Colonic mucosa (tissue), 4 donors: ENCODE results near the gene VPS33B. TPM values are rescaled to one million over a fixed set of nuclear protein-coding genes. Genes with fewer than 3 reads are reported as not detected.

Experiments used
- DNase-seq: peaks from one replicate; pipeline ENCODE4 v3.0.0-alpha.2; 2020
- H3K27ac ChIP-seq: fragments of 200-600 bp; one replicate; pipeline ENCODE4 v1.8.0; 2021
- H3K27me3 ChIP-seq: fragments of 200-600 bp; one replicate; pipeline ENCODE4 v1.8.0; 2021
- H3K36me3 ChIP-seq: fragments of 200-600 bp; one replicate; pipeline ENCODE4 v1.8.0; 2021
- H3K4me1 ChIP-seq: fragments of 200-600 bp; one replicate; pipeline ENCODE4 v1.8.0; 2021; ENCODE audit warnings: mild to moderate bottlenecking
- H3K4me3 ChIP-seq: fragments of 200-600 bp; one replicate; pipeline ENCODE4 v1.8.0; 2021
- H3K9ac ChIP-seq, 2 donors: one replicate each; pipeline ENCODE4 v1.7.0; 2013; ENCODE audit warnings: control low read depth in 2 of 2, low read depth in 2 of 2, low read length in 2 of 2
- H3K9me3 ChIP-seq: fragments of 200-600 bp; one replicate; pipeline ENCODE4 v1.8.0; 2021
- CTCF ChIP-seq: fragments of 200-600 bp; IDR thresholded peaks from one replicate; pipeline ENCODE4 v1.8.0; 2022; ENCODE audit warnings: antibody characterized with exemption, mild to moderate bottlenecking
- intact Hi-C: fragments of 100-400 bp; cut with DNase I; formaldehyde crosslinking; loops from one replicate; pipeline ENCODE4 v1.14.1; 2022
- total RNA-seq, 2 donors: library from RNA; stranded (reverse); fragmentation: NEBNext Ultra II Directional in 1 of 2; extraction: Animal tissue kit (Norgen Biotek cat#: 25700) in 1 of 2; gene quantifications; one replicate each; pipeline ENCODE4 v1.2.1, GENCODE V29; 2021
- donor health status: healthy.
- donor health status: DM: no; HTN: no; CAD: no.
- donor health status: DM: no; HTN: no; CAD: no.

Gene VPS33B
- total RNA-seq, 2 donors from 2014 or later: 18.0 to 18.1 TPM

GRCh38 chr15:91031796-91032195 lies 9.4 kb upstream of the VPS33B start:
- Histone ChIP-seq H3K9ac (no peak overlapping the region), H3K4me1 (no peaks in the 10 kb centered on the region), H3K9me3 (no peaks in the 10 kb centered on the region), H3K27ac (no peak overlapping the region), H3K4me3 (no peak overlapping the region), H3K27me3 (no peaks in the 10 kb centered on the region), H3K36me3 (no peaks in the 10 kb centered on the region)
- no peak for TF ChIP-seq CTCF
- intact Hi-C loops: loop anchor here (5.0 kb wide), 1 partner anchor 74 kb away; no protein-coding TSS in a partner anchor
- no peak for DNase-seq

DNA sequence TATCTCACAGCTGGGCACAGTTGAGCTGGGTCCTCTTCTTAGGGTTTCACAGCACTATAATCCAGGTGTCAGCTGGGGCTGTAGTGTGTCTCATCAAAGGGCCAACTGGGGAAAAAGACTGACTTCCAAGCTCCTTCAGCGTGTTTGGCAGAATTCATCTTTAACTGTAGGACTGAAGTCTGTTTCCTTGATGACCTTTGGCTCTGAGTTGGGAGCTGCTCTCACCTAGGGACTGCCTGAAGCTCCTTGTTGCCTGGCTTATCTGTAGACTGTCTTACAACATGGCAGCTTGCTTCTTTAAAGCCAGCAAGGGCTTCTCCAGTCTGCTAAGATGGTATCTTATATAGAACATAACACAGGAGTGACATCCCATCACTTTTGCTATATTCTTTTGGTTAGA lies 5.3 kb upstream of the VPS33B start:
- DNase-seq: no peak
- Histone ChIP-seq H3K4me1 (no peaks in the 10 kb centered on the region), H3K27ac (no peak overlapping the region), H3K27me3 (no peaks in the 10 kb centered on the region), H3K4me3 (no peak overlapping the region), H3K9ac (no peak overlapping the region), H3K36me3 (no peaks in the 10 kb centered on the region), H3K9me3 (no peaks in the 10 kb centered on the region)
- no peak for TF ChIP-seq CTCF
- intact Hi-C loops: no loop called here

DNA sequence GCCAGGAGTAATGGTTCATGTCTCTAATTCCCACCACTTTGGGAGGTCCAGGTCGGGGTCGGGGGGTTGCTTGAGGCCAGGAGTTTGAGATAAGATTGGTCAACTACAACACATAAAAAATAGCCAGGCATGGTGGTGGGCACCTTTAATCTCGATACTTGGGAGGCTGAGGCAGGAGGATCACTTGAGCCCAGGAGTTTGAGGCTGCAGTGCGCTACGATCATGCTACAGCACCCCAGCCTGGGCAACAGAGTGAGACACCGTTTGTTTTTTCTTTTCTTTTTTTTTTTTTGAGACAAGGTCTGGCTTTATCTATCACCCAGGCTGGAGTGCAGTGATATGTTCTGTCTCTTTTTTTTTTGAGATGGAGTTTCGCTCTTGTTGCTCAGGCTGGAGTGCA lies 1.3 kb upstream of the VPS33B start:
- Histone ChIP-seq H3K9me3 (no peaks in the 10 kb centered on the region), H3K4me3 (no peak overlapping the region), H3K36me3 (no peaks in the 10 kb centered on the region), H3K9ac (no peak overlapping the region), H3K27ac (no peak overlapping the region), H3K27me3 (no peaks in the 10 kb centered on the region), H3K4me1 (peaks cover 4% of the 10 kb centered on the region)
- intact Hi-C loops: no loop called here
- TF ChIP-seq CTCF: no peak
- DNase-seq: no peak

- Histone ChIP-seq H3K9ac (peak overlapping the region; percentile 44 to 84), H3K9me3 (no peaks in the 10 kb centered on the region), H3K36me3 (no peaks in the 10 kb centered on the region), H3K27me3 (no peaks in the 10 kb centered on the region), H3K4me1 (peaks cover 4% of the 10 kb centered on the region), H3K27ac (peak overlapping the region; percentile 41), H3K4me3 (peak overlapping the region; percentile 91)
- no peak for TF ChIP-seq CTCF
- no peak for DNase-seq
- intact Hi-C loops: no loop called here
Observed at GRCh38 chr15:91022832-91023129, 387 bp upstream of the VPS33B start.

GRCh38 chr15:91021516-91022074 lies 799 bp downstream of the VPS33B start:
- Histone ChIP-seq H3K4me3 (peak overlapping the region; percentile 91), H3K27ac (no peak overlapping the region), H3K27me3 (no peaks in the 10 kb centered on the region), H3K4me1 (peaks cover 4% of the 10 kb centered on the region), H3K9ac (peak overlapping the region; percentile 84 to 87), H3K36me3 (no peaks in the 10 kb centered on the region), H3K9me3 (no peaks in the 10 kb centered on the region)
- no peak for DNase-seq
- TF ChIP-seq CTCF: no peak
- intact Hi-C loops: no loop called here
